GM10266 (cell line): ENCODE results near the gene SYNE4.

Experiments used
- DNase-seq: peaks from one replicate; pipeline ENCODE4 v3.0.0; 2012; ENCODE audit errors: extremely low spot score
- CTCF ChIP-seq: IDR thresholded peaks from 2 replicates; pipeline ENCODE4 v1.5.1; 2012; ENCODE audit warnings: mild to moderate bottlenecking, low read depth; ENCODE audit not compliant: control insufficient read depth, insufficient read depth; ENCODE audit errors: missing control alignments

The SYNE4 gene

GRCh38 chr19:36008336-36008978, at the start of gene SYNE4:
SYNE4 (minus strand) TSS chr19:36008813; CDS start chr19:36008681, 132 bp downstream.
- no peak for DNase-seq
- TF ChIP-seq CTCF, result no peak

- peak; percentile 97 for DNase-seq
- no peak for TF ChIP-seq CTCF
These were observed 46.4 kb upstream of the SYNE4 start, which contains the start of gene WDR62 for GRCh38 chr19:36054733-36055686. WDR62 (plus strand) TSS chr19:36054897; CDS start chr19:36054972, 75 bp downstream.

GRCh38 chr19:36054119-36054732, 45.6 kb upstream of the SYNE4 start, which contains the start of gene THAP8:
THAP8 (minus strand) TSS chr19:36054285; CDS start chr19:36054217, 68 bp downstream.
- peak; percentile 39 for TF ChIP-seq CTCF
- DNase-seq, result peak; percentile 98

- DNase-seq, result no peak
- TF ChIP-seq CTCF, result no peak
These were observed 43.0 kb upstream of the SYNE4 start for GRCh38 chr19:36051637-36052036.

GRCh38 chr19:36051236-36051635, 42.6 kb upstream of the SYNE4 start:
- TF ChIP-seq CTCF, result peak; percentile 42
- DNase-seq, result no peak

- no peak for DNase-seq
These were observed 40.6 kb upstream of the SYNE4 start for GRCh38 chr19:36049080-36049698.

More at GRCh38 chr19:36049080-36049698, 40.6 kb upstream of the SYNE4 start:
- no peak for TF ChIP-seq CTCF
